Stimulated activated CD4-positive, alpha-beta T cell treated with anti-CD3 and anti-CD28 coated beads, TNF-alpha, amount 100 ng/mL, for 48 hours (primary cell): ENCODE results near the gene RTN4IP1.

ENCODE experiments used
- DNase-seq, 3 donors: peaks; one replicate each; pipeline ENCODE4 v3.0.0-alpha.2; 2020; ENCODE audit warnings: low read depth in 3 of 3

Gene RTN4IP1, protein sequence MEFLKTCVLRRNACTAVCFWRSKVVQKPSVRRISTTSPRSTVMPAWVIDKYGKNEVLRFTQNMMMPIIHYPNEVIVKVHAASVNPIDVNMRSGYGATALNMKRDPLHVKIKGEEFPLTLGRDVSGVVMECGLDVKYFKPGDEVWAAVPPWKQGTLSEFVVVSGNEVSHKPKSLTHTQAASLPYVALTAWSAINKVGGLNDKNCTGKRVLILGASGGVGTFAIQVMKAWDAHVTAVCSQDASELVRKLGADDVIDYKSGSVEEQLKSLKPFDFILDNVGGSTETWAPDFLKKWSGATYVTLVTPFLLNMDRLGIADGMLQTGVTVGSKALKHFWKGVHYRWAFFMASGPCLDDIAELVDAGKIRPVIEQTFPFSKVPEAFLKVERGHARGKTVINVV

DNA sequence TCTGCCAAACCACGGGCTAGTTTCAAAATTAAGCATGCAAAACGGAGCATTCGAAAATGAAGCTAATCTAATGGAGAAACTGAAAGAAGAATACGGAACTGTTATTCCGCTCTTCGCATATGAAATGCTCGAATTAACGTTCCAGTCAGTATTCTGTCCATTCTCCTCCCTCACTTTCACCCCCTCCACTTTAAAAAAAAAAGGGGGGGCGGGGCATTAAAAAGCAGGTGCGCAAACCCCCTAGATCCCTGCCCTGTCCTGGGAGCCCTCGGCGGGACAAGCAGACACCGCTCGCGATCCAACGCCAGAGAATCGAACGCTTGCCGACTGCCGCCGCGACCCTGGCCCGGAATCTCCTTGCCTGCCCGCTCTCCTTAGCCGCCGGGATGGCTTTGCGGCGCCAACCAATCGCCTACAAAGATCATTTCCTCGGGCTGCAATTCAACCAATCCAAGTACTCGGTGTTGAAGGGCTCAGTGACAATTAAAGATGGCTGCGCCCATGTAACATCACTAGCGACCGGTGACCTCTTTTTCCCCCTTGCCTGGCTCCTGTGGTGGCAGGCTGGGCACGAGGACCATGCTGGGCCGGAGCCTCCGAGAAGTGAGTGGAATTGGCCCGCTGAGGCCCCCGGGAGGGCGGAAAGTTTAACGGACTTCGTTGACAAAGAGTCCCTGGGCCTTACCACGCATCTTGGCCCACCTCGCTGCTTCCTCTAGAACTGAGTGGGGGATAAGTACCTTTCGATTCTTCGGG is at the start of gene RTN4IP1, which contains the start of gene QRSL1:
Gene RTN4IP1, minus strand, starts transcription at position 396 of the 756 bp plus-strand sequence. CDS start 477 bp downstream, outside the sequence.
Gene QRSL1, plus strand, starts transcription at position 476 of the 756 bp plus-strand sequence. Its CDS starts 104 bp downstream, at position 580.
- DNase-seq: peak; percentile 64 to 77 (median 68)

- no peak for DNase-seq
Measured at GRCh38 chr6:106677282-106677681, 48.0 kb upstream of the RTN4IP1 start.

- DNase-seq: no peak
Measured at GRCh38 chr6:106674541-106675229, 45.4 kb upstream of the RTN4IP1 start.

GRCh38 chr6:106671651-106672050 is 42.4 kb upstream of the RTN4IP1 start:
- no peak for DNase-seq

- no peak for DNase-seq
Measured at GRCh38 chr6:106670236-106670635, 40.9 kb upstream of the RTN4IP1 start.

DNA sequence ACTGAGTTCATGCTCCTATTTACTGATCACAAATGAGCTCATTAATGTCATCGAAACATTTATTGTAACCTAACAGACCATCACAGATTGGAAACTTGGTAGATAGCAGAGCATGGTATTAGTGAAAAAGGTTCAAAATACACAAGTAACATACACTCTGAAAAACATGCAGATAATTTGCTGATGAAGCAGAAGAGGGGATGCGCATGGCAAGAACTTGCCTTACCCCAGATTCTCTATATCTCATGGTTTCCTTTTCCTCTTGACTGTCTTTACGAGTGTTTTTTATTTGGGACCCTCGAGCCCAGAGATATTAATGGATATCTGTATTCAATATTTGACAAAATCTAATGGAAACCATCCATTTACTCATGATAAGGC is 37.7 kb upstream of the RTN4IP1 start:
- DNase-seq: no peak

DNA sequence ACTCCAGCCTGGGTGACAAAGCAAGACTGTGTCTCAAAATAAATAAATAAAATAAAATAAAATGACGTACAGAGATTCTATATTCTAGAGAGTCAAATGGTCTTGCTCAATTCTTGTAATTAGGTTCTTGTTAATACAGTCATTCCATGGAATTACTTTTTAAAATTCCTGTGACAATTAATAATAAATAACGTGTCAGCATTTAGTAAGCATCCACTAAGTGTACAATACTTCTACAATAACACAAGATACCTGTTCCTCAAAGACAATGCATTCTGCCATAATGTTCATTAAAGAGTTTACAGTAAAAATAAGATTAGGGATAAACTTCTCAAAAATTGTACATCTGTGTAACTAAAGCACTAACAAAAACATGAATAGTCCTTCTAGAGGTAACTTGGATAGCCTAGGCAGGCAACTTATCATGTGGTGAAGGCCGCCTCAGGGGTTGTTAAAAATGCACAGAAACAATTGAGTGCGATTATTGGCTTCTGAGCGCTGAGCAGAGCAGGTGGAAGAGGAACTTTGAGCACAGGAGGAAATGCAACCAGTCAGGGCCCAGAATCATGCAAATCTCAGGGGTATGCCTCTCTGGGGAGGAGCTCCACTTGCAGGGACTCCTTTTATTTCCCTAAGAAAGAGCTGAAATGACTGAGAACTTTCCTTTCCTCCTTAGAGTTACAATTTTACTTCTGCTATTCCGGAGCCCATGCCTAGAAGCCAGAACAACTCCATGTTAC is 37.2 kb upstream of the RTN4IP1 start:
- DNase-seq: no peak

DNA sequence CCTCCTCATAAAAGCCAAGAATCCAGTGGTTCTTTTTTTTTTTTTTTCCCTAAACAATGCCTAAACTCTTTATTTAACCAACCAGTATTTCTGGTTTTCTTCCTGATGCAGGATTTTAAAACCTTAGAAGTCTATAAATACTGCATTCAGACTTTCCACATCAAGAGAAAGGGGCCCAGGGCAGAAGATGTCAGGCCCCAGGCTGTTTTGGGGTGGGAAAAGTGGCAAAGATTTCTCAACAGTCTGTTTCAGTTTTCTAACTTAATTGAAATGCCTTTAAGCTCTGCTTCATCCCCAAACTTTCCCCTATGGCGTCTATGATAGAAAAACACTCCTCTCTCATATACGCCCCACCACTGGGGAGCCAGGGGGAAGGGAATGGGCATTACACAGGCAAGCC is 33.2 kb upstream of the RTN4IP1 start:
- no peak for DNase-seq

- DNase-seq: no peak
Measured at GRCh38 chr6:106659859-106660258, 30.6 kb upstream of the RTN4IP1 start.

DNA sequence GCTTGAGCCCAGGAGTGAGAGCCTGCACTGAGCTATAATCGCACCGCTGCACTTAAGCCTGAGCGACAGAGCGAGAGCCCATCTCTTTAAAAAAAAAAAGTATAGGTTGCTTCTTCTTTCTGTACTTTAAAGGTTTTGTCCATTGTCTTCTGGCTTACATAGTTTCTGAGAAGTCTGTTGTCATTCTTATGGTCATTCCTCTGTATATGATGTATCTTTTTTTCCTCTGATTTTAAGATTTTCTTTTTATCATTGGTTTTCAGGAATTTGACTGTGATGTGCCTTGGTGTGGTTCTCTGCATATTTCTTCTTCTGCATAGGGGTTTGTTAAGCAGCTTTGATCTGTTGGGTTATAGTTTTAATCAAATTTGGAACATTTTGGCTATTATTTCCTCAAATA is 29.2 kb upstream of the RTN4IP1 start:
- no peak for DNase-seq

GRCh38 chr6:106648651-106649308 is 19.5 kb upstream of the RTN4IP1 start:
- no peak for DNase-seq

DNA sequence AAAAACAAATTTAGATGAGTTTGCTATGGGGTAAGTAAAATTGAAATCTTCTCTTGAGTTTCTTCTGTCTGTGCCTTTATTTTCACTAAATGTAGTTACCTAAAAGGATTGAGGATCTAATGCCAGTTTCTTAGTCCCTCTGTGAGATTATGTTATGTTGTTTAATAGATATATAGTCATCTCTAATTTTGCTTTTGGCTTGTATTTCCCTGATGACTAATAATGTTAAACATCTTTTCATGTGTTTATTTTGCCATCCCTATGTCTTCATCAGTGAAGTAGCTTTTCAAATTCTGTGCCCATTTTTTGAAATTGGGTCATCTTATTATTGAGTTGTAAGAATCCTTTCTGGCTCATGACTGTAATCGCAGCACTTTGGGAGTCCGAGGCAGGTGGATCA is 13.8 kb upstream of the RTN4IP1 start:
- no peak for DNase-seq

DNA sequence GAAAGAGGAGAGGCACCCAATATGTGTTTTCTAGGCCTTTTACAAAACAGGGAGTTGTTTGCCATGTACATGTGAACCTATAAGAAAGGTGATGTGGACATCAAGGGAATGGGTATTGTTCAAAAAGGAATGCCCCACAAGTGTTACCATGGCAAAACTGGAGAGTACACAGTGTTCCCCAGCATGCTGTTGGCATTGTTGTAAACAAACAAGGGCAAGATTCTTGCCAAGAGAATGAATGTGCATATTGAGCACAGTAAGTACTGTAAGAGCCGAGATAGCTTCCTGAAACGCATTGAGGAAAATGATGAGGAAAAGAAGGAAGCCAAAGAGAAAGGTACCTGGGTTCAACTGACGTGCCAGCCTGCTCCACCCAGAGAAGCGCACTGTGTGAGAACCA is 13.2 kb upstream of the RTN4IP1 start:
- no peak for DNase-seq

GRCh38 chr6:106639812-106640211 is 10.5 kb upstream of the RTN4IP1 start:
- no peak for DNase-seq

DNA sequence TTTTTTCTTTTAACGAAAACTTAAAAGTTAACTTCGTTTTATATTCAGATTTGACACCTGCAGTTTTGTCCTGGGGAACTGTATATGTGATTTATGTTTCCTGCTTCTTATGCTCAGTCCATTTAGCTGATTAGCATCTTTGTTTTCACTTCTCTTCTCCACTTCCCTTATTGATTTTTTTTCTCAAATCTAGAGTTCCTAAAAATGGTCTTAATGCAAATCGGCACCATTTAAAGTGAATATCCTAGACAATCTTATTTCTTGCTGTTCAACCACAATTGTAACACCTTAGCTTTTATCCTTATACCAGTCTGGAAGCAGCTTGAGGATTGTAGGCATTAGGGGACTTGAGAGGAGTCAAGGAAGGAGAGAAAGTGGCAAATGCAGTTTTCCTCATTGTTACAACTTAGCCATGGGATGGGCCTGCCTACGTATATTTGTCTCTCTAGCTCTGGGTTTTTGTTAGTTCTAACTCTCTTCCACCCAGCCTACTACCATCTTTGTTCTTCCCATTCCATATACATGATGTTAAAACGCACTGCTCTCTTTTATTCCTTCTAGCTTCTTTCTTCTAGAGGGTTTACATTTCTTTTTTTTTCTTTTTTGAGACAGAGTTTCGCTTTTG is 8.5 kb upstream of the RTN4IP1 start:
- DNase-seq: no peak

DNA sequence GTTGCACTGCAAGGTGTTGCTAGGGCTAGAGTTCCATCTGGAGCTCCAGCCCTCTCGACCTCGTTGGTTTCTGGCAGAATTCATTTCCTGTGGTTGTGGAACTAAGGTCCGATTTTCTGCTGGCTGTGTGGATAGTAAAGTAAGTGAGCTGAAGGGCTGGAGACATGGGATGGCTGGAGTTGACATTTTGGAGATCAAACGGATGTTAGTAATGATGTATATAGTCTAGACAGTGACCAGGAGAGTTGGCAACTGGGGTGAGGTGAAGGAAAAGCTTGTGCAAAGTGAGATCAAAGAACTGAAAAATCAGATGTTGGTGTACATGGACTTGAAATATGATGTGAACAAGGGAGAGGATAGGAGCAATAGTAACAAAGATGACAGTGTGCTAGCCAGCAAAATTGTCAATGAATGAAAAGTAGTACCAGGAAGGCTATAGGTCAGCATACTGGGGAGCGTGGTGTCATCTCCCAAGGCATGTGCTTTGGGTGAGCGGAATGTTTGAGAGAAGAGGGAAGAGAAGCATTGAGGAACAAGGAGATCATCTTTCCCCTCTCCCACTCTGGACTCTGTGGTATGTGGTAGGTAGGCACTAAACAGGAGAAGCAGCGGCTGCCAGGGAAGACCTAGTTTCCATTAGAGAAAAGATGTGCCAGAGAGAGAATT is 7.9 kb upstream of the RTN4IP1 start:
- DNase-seq: no peak

GRCh38 chr6:106634565-106634964 is 5.3 kb upstream of the RTN4IP1 start:
- DNase-seq: no peak

- DNase-seq: no peak
Measured at GRCh38 chr6:106631346-106631745, 2.0 kb upstream of the RTN4IP1 start.

- no peak for DNase-seq
Measured at GRCh38 chr6:106630366-106630765, 1.1 kb upstream of the RTN4IP1 start.

DNA sequence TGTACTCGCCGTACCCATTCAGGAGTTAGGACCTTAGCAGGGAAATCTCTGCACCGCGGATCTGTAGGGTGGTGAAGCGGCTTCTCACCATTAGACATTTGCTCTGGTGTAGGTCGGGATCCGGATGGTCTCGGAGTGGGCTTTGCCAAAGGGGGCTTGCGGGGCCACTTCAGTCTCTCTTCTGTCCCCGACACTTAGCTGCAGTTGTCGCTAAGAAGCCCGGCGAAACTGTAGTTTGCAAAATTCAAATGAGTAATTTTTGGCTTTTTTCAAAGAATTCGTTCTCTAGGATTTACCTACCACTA is 513 bp upstream of the RTN4IP1 start:
- DNase-seq: no peak
